NB4 (cell line): ENCODE data around the gene PHACTR1.

Experiments
- CTCF ChIP-seq: IDR thresholded peaks from one replicate; pipeline ENCODE4 v1.5.1; 2012; ENCODE audit warnings: low read depth, low read length
- MYC ChIP-seq: IDR thresholded peaks from 2 replicates; pipeline ENCODE4 v1.6.1; 2011; ENCODE audit warnings: low read depth, low read length
- POLR2A ChIP-seq: IDR thresholded peaks from 2 replicates; pipeline ENCODE4 v1.6.1; 2011; ENCODE audit warnings: mild to moderate bottlenecking; ENCODE audit not compliant: insufficient read length; ENCODE audit errors: extremely low read depth

GRCh38 chr6:12962987-12963386 lies 246.4 kb downstream of the PHACTR1 start:
- TF ChIP-seq CTCF, result no peak
- no peak for TF ChIP-seq POLR2A
- TF ChIP-seq MYC, result no peak
